ENCODE results near the gene NT5DC3.

The NT5DC3 gene

DNA sequence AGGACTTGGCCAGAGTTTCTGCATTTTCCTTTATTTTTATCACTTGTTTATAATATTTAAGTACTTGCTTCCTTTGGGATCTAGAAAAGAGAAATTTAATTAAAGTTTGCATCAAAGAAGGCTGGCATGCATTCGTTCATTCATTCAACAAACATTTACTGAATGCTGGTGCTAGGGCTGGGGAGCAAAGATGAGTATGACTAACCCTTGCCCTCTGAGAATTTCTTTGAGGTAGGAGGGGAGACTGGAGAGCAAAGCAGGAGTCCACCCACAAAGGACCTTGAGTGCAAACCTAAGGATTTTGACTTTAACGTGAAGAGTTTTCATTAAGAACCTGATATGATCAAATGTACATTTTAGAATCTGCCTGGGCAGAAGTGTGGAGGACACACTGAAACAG, 16.1 kb upstream of the NT5DC3 start:
- no peak for TF ChIP-seq CTCF (IDR thresholded peaks at IDR 0.05; ENCODE audit: extremely low read depth, insufficient read depth, missing control alignments)
- in situ Hi-C loops (cut with MboI; ENCODE audit: low pct_unique_long_range_greater_than_20kb, low sequenced_read_pairs, unreplicated experiment): no loop called here
- DNase-seq (ENCODE audit: low spot score): no peak

DNA sequence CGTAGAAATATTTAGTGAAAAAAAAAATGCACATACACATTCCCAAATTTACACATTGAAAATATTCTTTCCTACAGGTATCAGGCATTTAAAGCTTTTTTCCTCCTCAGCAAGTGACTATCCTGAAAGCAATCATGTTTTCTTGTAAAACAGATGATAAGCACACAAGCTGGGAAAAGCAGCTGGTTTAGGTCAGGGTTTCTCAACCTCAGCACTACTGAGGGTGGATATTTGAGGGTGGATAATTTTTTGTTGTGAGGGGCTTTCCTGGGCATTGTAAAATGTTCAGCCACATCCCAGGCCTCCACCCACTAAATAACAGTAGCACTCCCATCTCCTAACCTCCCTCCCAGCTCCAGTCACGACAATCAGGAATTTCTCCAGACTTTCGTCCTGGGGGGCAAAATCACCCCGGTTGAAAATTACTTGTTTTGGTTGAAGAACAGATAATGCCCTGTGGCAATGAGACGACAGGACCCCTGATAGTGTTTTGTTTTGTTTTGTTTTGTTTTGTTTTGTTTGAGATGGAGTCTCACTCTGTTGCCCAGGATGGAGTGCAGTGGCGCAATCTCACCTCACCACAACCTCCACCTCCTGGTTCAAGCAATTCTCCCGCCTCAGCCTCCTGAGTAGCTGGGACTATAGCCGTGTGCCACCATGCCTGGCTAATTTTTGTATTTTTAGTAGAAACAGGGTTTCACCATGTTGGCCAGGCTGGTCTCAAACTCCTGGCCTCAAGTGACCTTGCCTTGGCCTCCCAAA, 15.0 kb upstream of the NT5DC3 start:
- in situ Hi-C loops (cut with MboI; ENCODE audit: low pct_unique_long_range_greater_than_20kb, low sequenced_read_pairs, unreplicated experiment): no loop called here
- no peak for DNase-seq (ENCODE audit: low spot score)
- TF ChIP-seq CTCF (IDR thresholded peaks at IDR 0.05; ENCODE audit: extremely low read depth, insufficient read depth, missing control alignments): no peak

GRCh38 chr12:103855036-103855712, 14.1 kb upstream of the NT5DC3 start:
- no peak for DNase-seq (ENCODE audit: low spot score)
- in situ Hi-C loops (cut with MboI; ENCODE audit: low pct_unique_long_range_greater_than_20kb, low sequenced_read_pairs, unreplicated experiment): no loop called here
- no peak for TF ChIP-seq CTCF (IDR thresholded peaks at IDR 0.05; ENCODE audit: extremely low read depth, insufficient read depth, missing control alignments)

- DNase-seq (ENCODE audit: low spot score): no peak
- TF ChIP-seq CTCF (IDR thresholded peaks at IDR 0.05; ENCODE audit: extremely low read depth, insufficient read depth, missing control alignments): no peak
- in situ Hi-C loops (cut with MboI; ENCODE audit: low pct_unique_long_range_greater_than_20kb, low sequenced_read_pairs, unreplicated experiment): no loop called here
Measured at GRCh38 chr12:103854372-103854973, 13.4 kb upstream of the NT5DC3 start.

- in situ Hi-C loops (cut with MboI; ENCODE audit: low pct_unique_long_range_greater_than_20kb, low sequenced_read_pairs, unreplicated experiment): no loop called here
- no peak for DNase-seq (ENCODE audit: low spot score)
- TF ChIP-seq CTCF (IDR thresholded peaks at IDR 0.05; ENCODE audit: extremely low read depth, insufficient read depth, missing control alignments): no peak
Measured at GRCh38 chr12:103852498-103852997, 11.5 kb upstream of the NT5DC3 start.

DNA sequence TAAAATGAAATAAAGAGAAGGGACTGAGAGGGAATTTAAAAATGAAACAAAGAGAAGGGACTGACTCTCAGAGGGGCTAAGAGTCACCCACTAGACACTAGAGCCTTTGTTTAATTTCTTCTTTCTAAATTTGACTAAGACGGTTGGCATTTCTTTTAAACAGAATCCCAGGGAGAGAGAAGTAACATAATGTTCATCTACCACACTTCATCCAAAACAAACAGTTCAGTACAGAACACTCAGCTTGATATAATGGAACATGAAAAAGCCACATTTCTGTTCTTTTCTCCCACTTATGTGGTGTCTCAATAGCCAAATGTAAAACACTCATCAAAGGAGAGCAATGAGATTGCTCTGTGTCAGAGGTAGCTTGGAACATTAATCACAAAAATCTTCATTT, 10.1 kb upstream of the NT5DC3 start:
- DNase-seq (ENCODE audit: low spot score): no peak
- no peak for TF ChIP-seq CTCF (IDR thresholded peaks at IDR 0.05; ENCODE audit: extremely low read depth, insufficient read depth, missing control alignments)
- in situ Hi-C loops (cut with MboI; ENCODE audit: low pct_unique_long_range_greater_than_20kb, low sequenced_read_pairs, unreplicated experiment): no loop called here

All from GM13977 (cell line).